GM13976 (cell line): ENCODE measurements around the gene CXCL17.
"Not testable (repeated sequence)": the region's sequence is repeated elsewhere in the genome, so short reads cannot be mapped to it uniquely, and the experiment has no call there.

Experiments
- DNase-seq: peaks from one replicate; pipeline ENCODE4 v3.0.0; 2012; ENCODE audit warnings: low spot score
- CTCF ChIP-seq: IDR thresholded peaks from 2 replicates; pipeline ENCODE4 v1.5.1; 2012; ENCODE audit warnings: borderline replicate concordance, mild to moderate bottlenecking; ENCODE audit not compliant: insufficient read depth; ENCODE audit errors: extremely low read depth, missing control alignments, control extremely low read depth
- in situ Hi-C: fragments of 300-500 bp; cut with MboI; formaldehyde crosslinking; loops from one replicate; pipeline ENCODE4 v1.12.0; 2022; ENCODE audit warnings: low sequenced_read_pairs, mixed read lengths, inconsistent platforms; ENCODE audit not compliant: unreplicated experiment

The CXCL17 gene

GRCh38 chr19:42461700-42462324 is 19.1 kb upstream of the CXCL17 start:
- no peak for TF ChIP-seq CTCF
- in situ Hi-C loops, result no loop called here
- no peak for DNase-seq

- in situ Hi-C loops, DNase-seq: not testable (repeated sequence)
Observed at GRCh38 chr19:42461231-42461630, 18.5 kb upstream of the CXCL17 start.

- DNase-seq, result no peak
- TF ChIP-seq CTCF, result no peak
- in situ Hi-C loops, result loop anchor here (5.0 kb wide), 1 partner anchor 67 kb away; the partner anchor contains the start of gene CEACAM1
Observed at GRCh38 chr19:42459926-42460325, 17.2 kb upstream of the CXCL17 start.

- in situ Hi-C loops, result loop anchor here (5.0 kb wide), 1 partner anchor 72 kb away; the partner anchor contains the start of gene CEACAM1
- no peak for TF ChIP-seq CTCF
- DNase-seq, result no peak
Observed at GRCh38 chr19:42455621-42456081, 12.9 kb upstream of the CXCL17 start.

- in situ Hi-C loops, result loop anchor here (5.0 kb wide), 1 partner anchor 72 kb away; the partner anchor contains the start of gene CEACAM1
- no peak for TF ChIP-seq CTCF
- no peak for DNase-seq
Observed at GRCh38 chr19:42455086-42455485, 12.3 kb upstream of the CXCL17 start.

- DNase-seq, result no peak
- no peak for TF ChIP-seq CTCF
- in situ Hi-C loops, result no loop called here
Observed at GRCh38 chr19:42452590-42452989, 9.8 kb upstream of the CXCL17 start.

GRCh38 chr19:42450314-42450934 is 7.7 kb upstream of the CXCL17 start:
- in situ Hi-C loops, result no loop called here
- DNase-seq, result peak; percentile 83
- TF ChIP-seq CTCF, result peak; percentile 64

GRCh38 chr19:42448306-42448705 is 5.6 kb upstream of the CXCL17 start:
- DNase-seq, in situ Hi-C loops: not testable (repeated sequence)
